Activated CD8-positive, alpha-beta T cell treated with anti-CD3 and anti-CD28 coated beads, Interleukin-2, amount 10 ng/mL, durations not matched to agents 7 days and 5 days (primary cell): Measurements from ENCODE around the gene HARS2. TPM values are rescaled to one million over a fixed set of nuclear protein-coding genes. Genes with fewer than 3 reads are reported as not detected.
"Not testable (repeated sequence)": the region's sequence is repeated elsewhere in the genome, so short reads cannot be mapped to it uniquely, and the experiment has no call there.

Experiments used
- ATAC-seq: fragments of 150-1000 bp; cut with Tn5 transposase; one replicate; pipeline ENCODE4 v1.10.0; 2021; ENCODE audit warnings: moderate library complexity
- CTCF ChIA-PET: fragments of 350-600 bp; sonication (Branson Sonifier 250); formaldehyde crosslinking; loops from one replicate; lab custom pipeline; 2021; ENCODE audit warnings: antibody characterized with exemption; lab: Charles Lee
- POLR2A ChIA-PET: fragments of 350-600 bp; sonication (Branson Sonifier 250); formaldehyde crosslinking; loops from one replicate; lab custom pipeline; 2021; ENCODE audit warnings: antibody characterized with exemption; lab: Charles Lee
- DNase-seq: peaks from one replicate; pipeline ENCODE4 v3.0.0-alpha.2; 2020
- H3K27ac Mint-ChIP-seq: one replicate; pipeline ENCODE4 v1.8.0; 2021; ENCODE audit warnings: mild to moderate bottlenecking, mixed read lengths
- H3K27me3 Mint-ChIP-seq: one replicate; pipeline ENCODE4 v1.8.0; 2021; ENCODE audit warnings: low read depth, mixed read lengths
- H3K36me3 Mint-ChIP-seq: one replicate; pipeline ENCODE4 v1.8.0; 2021; ENCODE audit warnings: low read depth, mixed read lengths
- H3K4me1 Mint-ChIP-seq: one replicate; pipeline ENCODE4 v1.8.0; 2021; ENCODE audit warnings: low read depth, mixed read lengths
- H3K4me3 Mint-ChIP-seq: one replicate; pipeline ENCODE4 v1.8.0; 2021; ENCODE audit warnings: mild to moderate bottlenecking, mixed read lengths
- H3K9me3 Mint-ChIP-seq: one replicate; pipeline ENCODE4 v1.8.0; 2022; ENCODE audit warnings: mixed read lengths; ENCODE audit not compliant: insufficient read depth
- total RNA-seq, 2 experiments: library from RNA; stranded (reverse); gene quantifications; one replicate each; pipeline ENCODE4 v1.2.3, GENCODE V29; 2021

HARS2 gene
- total RNA-seq, 2 experiments from 2014 or later = 27.3 to 29.0 TPM

DNA sequence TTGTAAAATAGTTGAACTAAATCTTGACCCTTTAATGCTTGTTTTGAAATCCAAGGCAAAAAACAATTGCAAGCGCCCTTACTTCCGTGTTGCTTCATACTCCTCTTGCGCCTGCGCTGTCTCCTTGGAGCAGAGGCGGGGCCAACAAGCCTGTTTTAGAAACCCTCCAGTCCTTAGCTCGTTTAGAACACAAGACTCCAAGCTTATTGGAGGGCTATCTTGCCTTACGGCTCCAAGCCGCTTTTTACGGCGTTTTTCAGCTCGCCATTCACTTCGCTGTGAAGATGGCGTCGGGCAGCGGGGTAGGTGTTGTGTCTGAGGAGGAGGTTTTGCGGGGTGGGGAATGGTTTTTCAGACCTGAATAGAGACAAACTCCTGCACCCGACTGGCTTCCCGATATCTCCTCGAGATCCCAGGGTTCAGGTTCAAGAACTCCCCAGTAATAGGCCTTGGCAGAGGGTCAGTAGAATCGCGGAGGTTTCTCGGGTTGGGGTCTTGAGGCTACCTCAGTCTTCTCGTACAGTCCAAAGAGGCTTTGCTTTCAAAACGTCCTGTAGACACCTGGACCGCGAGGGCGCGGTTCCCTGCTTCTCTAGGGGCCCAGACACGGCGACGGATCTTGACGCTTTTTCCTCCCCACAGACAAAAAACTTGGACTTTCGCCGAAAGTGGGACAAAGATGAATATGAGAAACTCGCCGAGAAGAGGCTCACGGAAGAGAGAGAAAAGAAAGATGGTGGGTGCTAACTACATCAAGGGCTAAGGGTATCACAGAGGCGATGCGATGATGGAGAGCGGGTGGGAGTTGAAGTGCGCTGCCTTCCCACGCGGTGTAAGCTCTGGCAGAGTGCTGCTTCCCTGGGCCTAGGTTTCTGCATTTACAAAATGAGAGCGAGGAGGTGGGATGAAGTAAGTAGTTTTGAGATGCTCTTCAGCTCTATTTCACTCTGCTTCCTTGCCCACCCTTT lies 9.2 kb downstream of the HARS2 start, which contains the start of gene ZMAT2:
Gene ZMAT2, plus strand, starts transcription at position 271 of the 968 bp plus-strand sequence. Its CDS starts 14 bp downstream, at position 285.
- Mint-ChIP-seq H3K27ac (peak within 1 kb of the TSS; percentile 92), H3K36me3 (peaks cover 77% of the 10 kb centered on the region), H3K9me3 (no peaks in the 10 kb centered on the region), H3K4me1 (peaks cover 20% of the 10 kb centered on the region), H3K27me3 (no peaks in the 10 kb centered on the region), H3K4me3 (peak within 1 kb of the TSS; percentile 96)
- ChIA-PET POLR2A (interaction anchor here (0.6 to 2.5 kb wide), 11 partner anchors 9 to 871 kb away, joined by 3 to 22 read pairs (median 3); partner anchors contain the start of genes EIF4EBP3, HARS1, HARS2 and IK), CTCF (interaction anchor here (0.7 to 1.4 kb wide), 4 partner anchors 10 to 307 kb away, joined by 3 to 6 read pairs (median 4); partner anchors contain the start of genes HARS1 and HARS2)
- peak; percentile 98 for DNase-seq
- peak; percentile 99 for ATAC-seq

GRCh38 chr5:140707812-140708211 lies 16.6 kb downstream of the HARS2 start:
- ChIA-PET POLR2A (interaction anchor here (0.6 to 4.7 kb wide), 3 partner anchors 13 to 68 kb away, joined by 3 to 16 read pairs (median 3); partner anchors contain the start of genes IK, NDUFA2 and TMCO6), CTCF (no interaction called here)
- ATAC-seq = no peak
- Mint-ChIP-seq H3K27ac (no peak overlapping the region), H3K4me3 (no peak overlapping the region), H3K9me3 (no peaks in the 10 kb centered on the region), H3K4me1 (peaks cover 14% of the 10 kb centered on the region), H3K36me3 (peaks cover 43% of the 10 kb centered on the region), H3K27me3 (no peaks in the 10 kb centered on the region)
- DNase-seq = no peak

- Mint-ChIP-seq H3K36me3 (peaks cover 36% of the 10 kb centered on the region), H3K4me1 (peaks cover 17% of the 10 kb centered on the region), H3K4me3 (peak overlapping the region; percentile 96)
- H3K9me3 Mint-ChIP-seq, CTCF ChIA-PET, H3K27me3 Mint-ChIP-seq, ATAC-seq, DNase-seq, H3K27ac Mint-ChIP-seq: not testable (repeated sequence)
- POLR2A ChIA-PET = interaction anchor here (3.9 to 4.7 kb wide), 2 partner anchors 8 to 61 kb away, joined by 16 to 22 read pairs; partner anchors contain the start of genes IK, NDUFA2 and ZMAT2
These were observed 17.5 kb downstream of the HARS2 start for GRCh38 chr5:140708787-140709186.

GRCh38 chr5:140710899-140711552 lies 19.8 kb downstream of the HARS2 start:
- no peaks in the 10 kb centered on the region for H3K9me3 Mint-ChIP-seq

GRCh38 chr5:140711794-140712193 lies 20.5 kb downstream of the HARS2 start:
- DNase-seq (no peak), ATAC-seq (no peak)
- H3K27me3 Mint-ChIP-seq = peaks cover 5% of the 10 kb centered on the region
- ChIA-PET CTCF (interaction anchor here (0.8 to 2.0 kb wide), 10 partner anchors 9 to 360 kb away, joined by 3 to 10 read pairs (median 5); partner anchors contain the start of genes HARS1, IK, NDUFA2 and ZMAT2), POLR2A (interaction anchor here (1.1 to 4.7 kb wide), 3 partner anchors 11 to 64 kb away, joined by 4 to 22 read pairs (median 16); partner anchors contain the start of genes IK, NDUFA2 and ZMAT2)
- H3K27ac Mint-ChIP-seq = no peak overlapping the region
- peak overlapping the region; percentile 96 for H3K4me3 Mint-ChIP-seq
- H3K4me1 Mint-ChIP-seq = peaks cover 18% of the 10 kb centered on the region
- peaks cover 13% of the 10 kb centered on the region for H3K36me3 Mint-ChIP-seq
- no peaks in the 10 kb centered on the region for H3K9me3 Mint-ChIP-seq

More at GRCh38 chr5:140710899-140711552, 19.8 kb downstream of the HARS2 start:
- Mint-ChIP-seq H3K4me3 (peak overlapping the region; percentile 96), H3K27me3 (peaks cover 5% of the 10 kb centered on the region), H3K4me1 (peaks cover 18% of the 10 kb centered on the region), H3K27ac (peak overlapping the region; percentile 93), H3K36me3 (peaks cover 19% of the 10 kb centered on the region)
- ChIA-PET POLR2A (interaction anchor here (0.6 to 4.7 kb wide), 11 partner anchors 9 to 609 kb away, joined by 3 to 22 read pairs (median 4); partner anchors contain the start of genes HARS1, HARS2, IK and NDUFA2), CTCF (interaction anchor here (0.8 to 2.0 kb wide), 11 partner anchors 9 to 359 kb away, joined by 3 to 10 read pairs (median 5); partner anchors contain the start of genes HARS1, IK, NDUFA2 and ZMAT2)
- DNase-seq (peak; percentile 95), ATAC-seq (peak; percentile 94)

- ATAC-seq = no peak
- ChIA-PET CTCF (no interaction called here), POLR2A (no interaction called here)
- no peak for DNase-seq
- Mint-ChIP-seq H3K4me3 (no peak overlapping the region), H3K27ac (no peak overlapping the region), H3K9me3 (no peaks in the 10 kb centered on the region), H3K27me3 (peaks cover 5% of the 10 kb centered on the region), H3K4me1 (peaks cover 18% of the 10 kb centered on the region), H3K36me3 (peaks cover 5% of the 10 kb centered on the region)
These were observed 22.4 kb downstream of the HARS2 start for GRCh38 chr5:140713562-140714094.

DNA sequence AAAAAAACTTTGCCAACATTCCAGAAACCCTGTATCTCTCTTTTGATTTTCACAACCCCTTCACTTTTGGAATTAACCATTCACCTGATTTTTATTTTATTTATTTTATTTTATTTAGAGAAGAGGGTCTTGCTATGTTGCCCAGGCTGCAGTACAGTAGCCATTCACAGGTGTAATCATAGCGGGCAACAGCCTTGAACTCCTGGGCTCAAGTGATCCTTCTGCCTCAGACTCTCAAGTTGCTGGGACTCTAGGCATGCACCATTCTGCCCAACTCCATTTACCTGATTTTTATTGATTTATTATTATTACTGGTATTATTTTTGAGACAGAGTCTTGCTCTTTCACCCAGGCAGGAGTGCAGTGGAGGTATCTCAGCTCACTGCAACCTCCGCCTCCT lies 25.0 kb downstream of the HARS2 start:
- H3K9me3 Mint-ChIP-seq, ATAC-seq, H3K27ac Mint-ChIP-seq, H3K27me3 Mint-ChIP-seq, H3K4me3 Mint-ChIP-seq, H3K36me3 Mint-ChIP-seq, DNase-seq, POLR2A ChIA-PET: not testable (repeated sequence)
- peaks cover 10% of the 10 kb centered on the region for H3K4me1 Mint-ChIP-seq
- CTCF ChIA-PET = interaction anchor here (0.8 kb wide), 1 partner anchor 343 kb away, joined by 5 read pairs; no protein-coding TSS in a partner anchor

GRCh38 chr5:140718266-140718592 lies 27.0 kb downstream of the HARS2 start:
- no peak overlapping the region for H3K27ac Mint-ChIP-seq
- ATAC-seq (no peak), DNase-seq (no peak)
- ChIA-PET POLR2A (interaction anchor here (1.1 kb wide), 1 partner anchor 70 kb away, joined by 4 read pairs; no protein-coding TSS in a partner anchor), CTCF (interaction anchor here (3.8 kb wide), 1 partner anchor 355 kb away, joined by 15 read pairs; no protein-coding TSS in a partner anchor)
- H3K36me3 Mint-ChIP-seq = no peaks in the 10 kb centered on the region
- no peaks in the 10 kb centered on the region for H3K9me3 Mint-ChIP-seq
- H3K4me3 Mint-ChIP-seq = no peak overlapping the region
- peaks cover 2% of the 10 kb centered on the region for H3K4me1 Mint-ChIP-seq
- H3K27me3 Mint-ChIP-seq = peaks cover 16% of the 10 kb centered on the region

GRCh38 chr5:140720738-140721137 lies 29.5 kb downstream of the HARS2 start:
- H3K36me3 Mint-ChIP-seq, H3K27ac Mint-ChIP-seq, DNase-seq, H3K4me3 Mint-ChIP-seq, H3K9me3 Mint-ChIP-seq, POLR2A ChIA-PET, H3K4me1 Mint-ChIP-seq, ATAC-seq: not testable (repeated sequence)
- CTCF ChIA-PET = interaction anchor here (1.3 to 3.8 kb wide), 7 partner anchors 9 to 482 kb away, joined by 3 to 15 read pairs (median 7); no protein-coding TSS in a partner anchor
- H3K27me3 Mint-ChIP-seq = peaks cover 19% of the 10 kb centered on the region

DNA sequence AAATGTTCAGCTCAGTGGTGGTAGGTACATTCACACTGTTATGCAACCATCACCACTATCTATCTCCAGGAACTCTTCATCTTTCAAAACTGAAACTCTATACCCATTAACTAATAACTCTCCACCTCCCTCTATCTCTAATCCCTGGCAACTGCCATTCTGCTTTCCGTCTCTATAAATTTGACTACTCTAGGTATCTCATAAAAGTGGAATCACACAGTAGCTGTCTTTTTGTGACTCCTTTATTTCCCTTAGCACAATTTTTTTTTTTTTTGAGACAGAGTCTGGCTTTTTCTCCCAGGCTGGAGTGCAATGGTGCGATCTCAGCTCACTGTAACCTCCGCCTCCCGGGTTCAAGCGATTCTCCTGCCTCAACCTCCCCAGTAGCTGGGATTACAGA lies 30.1 kb downstream of the HARS2 start:
- H3K27ac Mint-ChIP-seq, ATAC-seq, DNase-seq, H3K36me3 Mint-ChIP-seq, H3K9me3 Mint-ChIP-seq, H3K4me3 Mint-ChIP-seq: not testable (repeated sequence)
- Mint-ChIP-seq H3K4me1 (peaks cover 14% of the 10 kb centered on the region), H3K27me3 (peaks cover 24% of the 10 kb centered on the region)
- CTCF ChIA-PET = interaction anchor here (1.4 to 3.8 kb wide), 5 partner anchors 349 to 691 kb away, joined by 3 to 15 read pairs (median 8); partner anchors contain the start of gene PCDHGA10
- POLR2A ChIA-PET = interaction anchor here (1.2 kb wide), 1 partner anchor 18 kb away, joined by 3 read pairs; no protein-coding TSS in a partner anchor
